ENCODE measurements around the gene ASTN2. TPM values are rescaled to one million over a fixed set of nuclear protein-coding genes. Genes with fewer than 3 reads are reported as not detected.

The ASTN2 gene
- total RNA-seq, 2 experiments from 2014 or later, result 1.7 to 4.2 TPM

DNA sequence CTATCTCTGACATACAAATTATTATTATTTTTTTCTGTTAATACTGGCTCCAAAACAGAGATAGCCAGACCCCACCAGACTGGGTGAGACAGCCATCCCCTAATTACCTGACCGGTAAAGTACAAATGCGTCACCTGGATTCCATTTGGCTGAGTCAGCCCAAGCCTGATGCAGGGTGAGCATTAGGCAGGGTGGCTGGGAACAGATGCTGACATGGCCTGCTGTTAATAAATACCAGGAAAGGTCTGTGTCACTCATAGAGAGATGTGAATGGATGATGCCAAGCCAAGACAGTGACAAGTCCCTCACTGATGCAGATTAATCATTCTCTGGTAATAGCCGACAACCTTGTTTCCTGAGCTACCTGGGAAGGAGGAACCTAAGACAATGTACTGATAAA is 544.3 kb downstream of the ASTN2 start:
- no peak overlapping the region for H2AFZ ChIP-seq (ENCODE audit: low read length)
- no peaks in the 10 kb centered on the region for H3K4me1 ChIP-seq (ENCODE audit: insufficient read depth, low read length, poor library complexity, severe bottlenecking)
- H3K4me3 ChIP-seq (ENCODE audit: low read depth, low read length, poor library complexity, severe bottlenecking), result no peak overlapping the region
- no peak for DNase-seq (ENCODE audit: low spot score)
- H3K36me3 ChIP-seq (ENCODE audit: insufficient read depth, low read length), result no peaks in the 10 kb centered on the region
- H4K20me1 ChIP-seq (ENCODE audit: insufficient read depth, low read length), result no peaks in the 10 kb centered on the region
- BruUV-seq (replicated peaks), result no TSS peak
- no peak overlapping the region for H3K27ac ChIP-seq (ENCODE audit: low read depth, low read length, poor library complexity, severe bottlenecking)
- H3K79me2 ChIP-seq (ENCODE audit: insufficient read depth, low read depth, low read length), result no peaks in the 10 kb centered on the region
- H3K9me3 ChIP-seq (ENCODE audit: low read length), result no peaks in the 10 kb centered on the region
- ChIA-PET CTCF (ENCODE audit: unreplicated experiment) (no interaction called here), POLR2A (interaction anchor here (0.7 kb wide), 1 partner anchor 982 kb away, joined by 3 read pairs; no protein-coding TSS in a partner anchor)
- H3K9me2 ChIP-seq (ENCODE audit: insufficient read depth, low read length), result no peaks in the 10 kb centered on the region
- no peak overlapping the region for H3K4me2 ChIP-seq (ENCODE audit: low read length)
- TF ChIP-seq, protein P1, sequence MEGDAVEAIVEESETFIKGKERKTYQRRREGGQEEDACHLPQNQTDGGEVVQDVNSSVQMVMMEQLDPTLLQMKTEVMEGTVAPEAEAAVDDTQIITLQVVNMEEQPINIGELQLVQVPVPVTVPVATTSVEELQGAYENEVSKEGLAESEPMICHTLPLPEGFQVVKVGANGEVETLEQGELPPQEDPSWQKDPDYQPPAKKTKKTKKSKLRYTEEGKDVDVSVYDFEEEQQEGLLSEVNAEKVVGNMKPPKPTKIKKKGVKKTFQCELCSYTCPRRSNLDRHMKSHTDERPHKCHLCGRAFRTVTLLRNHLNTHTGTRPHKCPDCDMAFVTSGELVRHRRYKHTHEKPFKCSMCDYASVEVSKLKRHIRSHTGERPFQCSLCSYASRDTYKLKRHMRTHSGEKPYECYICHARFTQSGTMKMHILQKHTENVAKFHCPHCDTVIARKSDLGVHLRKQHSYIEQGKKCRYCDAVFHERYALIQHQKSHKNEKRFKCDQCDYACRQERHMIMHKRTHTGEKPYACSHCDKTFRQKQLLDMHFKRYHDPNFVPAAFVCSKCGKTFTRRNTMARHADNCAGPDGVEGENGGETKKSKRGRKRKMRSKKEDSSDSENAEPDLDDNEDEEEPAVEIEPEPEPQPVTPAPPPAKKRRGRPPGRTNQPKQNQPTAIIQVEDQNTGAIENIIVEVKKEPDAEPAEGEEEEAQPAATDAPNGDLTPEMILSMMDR (conservative IDR thresholded peaks at IDR 0.05; ENCODE audit: low read length), result no peak
- no peak for TF ChIP-seq EZH2phosphoT487 (IDR thresholded peaks at IDR 0.05; ENCODE audit: borderline replicate concordance, low read depth, low read length)
- intact Hi-C loops (cut with micrococcal nuclease; ENCODE audit: unreplicated experiment), result no loop called here

DNA sequence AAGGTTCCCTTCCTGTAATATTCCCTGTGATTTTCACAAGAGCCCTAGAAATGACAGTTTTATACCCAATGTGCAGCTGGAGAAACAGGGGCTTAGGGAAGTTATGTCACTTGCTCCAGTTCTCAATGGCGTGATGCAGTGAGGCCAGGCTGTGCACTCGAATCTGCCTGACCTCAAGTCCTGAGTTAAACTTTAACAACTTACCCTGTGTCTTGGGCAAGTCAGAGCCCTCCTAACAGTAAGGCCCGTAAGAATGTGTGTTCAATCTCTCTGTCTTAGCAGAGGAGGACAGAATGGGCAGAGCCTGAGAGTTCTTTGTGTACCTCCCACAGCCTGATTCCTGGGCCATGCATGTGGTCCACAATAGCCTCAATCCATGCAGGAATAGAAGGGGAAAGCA is 546.7 kb downstream of the ASTN2 start:
- BruUV-seq (replicated peaks), result no TSS peak
- DNase-seq (ENCODE audit: low spot score), result no peak
- TF ChIP-seq, protein P1 (conservative IDR thresholded peaks at IDR 0.05; ENCODE audit: low read length), result no peak
- TF ChIP-seq EZH2phosphoT487 (IDR thresholded peaks at IDR 0.05; ENCODE audit: borderline replicate concordance, low read depth, low read length), result no peak
- Histone ChIP-seq H3K9me3 (ENCODE audit: low read length) (no peaks in the 10 kb centered on the region), H3K4me2 (ENCODE audit: low read length) (no peak overlapping the region), H2AFZ (ENCODE audit: low read length) (no peak overlapping the region), H3K79me2 (ENCODE audit: insufficient read depth, low read depth, low read length) (no peaks in the 10 kb centered on the region), H3K4me3 (ENCODE audit: low read depth, low read length, poor library complexity, severe bottlenecking) (no peak overlapping the region), H3K36me3 (ENCODE audit: insufficient read depth, low read length) (no peaks in the 10 kb centered on the region), H3K4me1 (ENCODE audit: insufficient read depth, low read length, poor library complexity, severe bottlenecking) (no peaks in the 10 kb centered on the region), H4K20me1 (ENCODE audit: insufficient read depth, low read length) (no peaks in the 10 kb centered on the region), H3K27ac (ENCODE audit: low read depth, low read length, poor library complexity, severe bottlenecking) (no peak overlapping the region), H3K9me2 (ENCODE audit: insufficient read depth, low read length) (no peaks in the 10 kb centered on the region)
- intact Hi-C loops (cut with micrococcal nuclease; ENCODE audit: unreplicated experiment), result loop anchor here (10.0 kb wide), 1 partner anchor 73 kb away; no protein-coding TSS in a partner anchor
- ChIA-PET CTCF (ENCODE audit: unreplicated experiment) (no interaction called here), POLR2A (no interaction called here)

GRCh38 chr9:116861321-116861720 is 553.5 kb downstream of the ASTN2 start:
- H3K4me2 ChIP-seq (ENCODE audit: low read length), result no peak overlapping the region
- no peak overlapping the region for H2AFZ ChIP-seq (ENCODE audit: low read length)
- H3K79me2 ChIP-seq (ENCODE audit: insufficient read depth, low read depth, low read length), result no peaks in the 10 kb centered on the region
- no peaks in the 10 kb centered on the region for H3K9me3 ChIP-seq (ENCODE audit: low read length)
- H3K4me3 ChIP-seq (ENCODE audit: low read depth, low read length, poor library complexity, severe bottlenecking), result no peak overlapping the region
- POLR2A ChIA-PET, result interaction anchor here (0.6 to 0.9 kb wide), 3 partner anchors 19 to 727 kb away, joined by 3 to 4 read pairs (median 4); no protein-coding TSS in a partner anchor
- no peak overlapping the region for H3K27ac ChIP-seq (ENCODE audit: low read depth, low read length, poor library complexity, severe bottlenecking)
- H3K36me3 ChIP-seq (ENCODE audit: insufficient read depth, low read length), result no peaks in the 10 kb centered on the region
- H4K20me1 ChIP-seq (ENCODE audit: insufficient read depth, low read length), result no peaks in the 10 kb centered on the region
- no peak for DNase-seq (ENCODE audit: low spot score)
- intact Hi-C loops (cut with micrococcal nuclease; ENCODE audit: unreplicated experiment), result loop anchor here (10.0 kb wide), 1 partner anchor 67 kb away; no protein-coding TSS in a partner anchor
- CTCF ChIA-PET (ENCODE audit: unreplicated experiment), result interaction anchor here (1.2 to 4.3 kb wide), 3 partner anchors 99 to 125 kb away, joined by 3 to 29 read pairs (median 4); no protein-coding TSS in a partner anchor
- TF ChIP-seq, protein P1 (conservative IDR thresholded peaks at IDR 0.05; ENCODE audit: low read length), result no peak
- no peak for TF ChIP-seq EZH2phosphoT487 (IDR thresholded peaks at IDR 0.05; ENCODE audit: borderline replicate concordance, low read depth, low read length)
- H3K9me2 ChIP-seq (ENCODE audit: insufficient read depth, low read length), result no peaks in the 10 kb centered on the region
- no peaks in the 10 kb centered on the region for H3K4me1 ChIP-seq (ENCODE audit: insufficient read depth, low read length, poor library complexity, severe bottlenecking)
- no TSS peak for BruUV-seq (replicated peaks)
